Measurements from ENCODE around the gene SMIM13.
"Not testable (repeated sequence)": the region's sequence is repeated elsewhere in the genome, so short reads cannot be mapped to it uniquely, and the experiment has no call there.

The SMIM13 gene

DNA sequence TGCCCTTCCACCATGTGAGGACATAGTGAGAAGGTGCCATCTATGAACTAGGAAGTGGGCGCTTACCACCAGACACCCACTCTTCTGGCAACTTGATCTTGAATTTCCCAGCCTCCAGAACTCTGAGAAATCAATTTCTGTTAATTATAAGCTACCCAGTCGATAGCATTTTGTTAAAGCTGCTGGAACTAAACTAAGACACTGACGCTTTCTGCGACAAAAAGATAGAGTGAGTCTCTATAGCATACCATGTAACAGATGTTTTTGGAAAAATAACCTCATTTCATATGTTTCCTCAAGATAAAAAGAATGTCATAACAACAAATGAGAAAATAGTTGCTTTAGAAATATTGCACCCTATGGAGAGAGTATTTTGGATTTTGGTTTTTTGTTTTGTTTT, 15.4 kb upstream of the SMIM13 start:
- in situ Hi-C loops (cut with HindIII; ENCODE audit: low pct_ligation_motif_present, low pct_unique_long_range_greater_than_20kb, low sequenced_read_pairs) = no loop called here
- no peak for DNase-seq

GRCh38 chr6:11080296-11080695, 13.3 kb upstream of the SMIM13 start:
- in situ Hi-C loops (cut with HindIII; ENCODE audit: low pct_ligation_motif_present, low pct_unique_long_range_greater_than_20kb, low sequenced_read_pairs) = no loop called here

DNA sequence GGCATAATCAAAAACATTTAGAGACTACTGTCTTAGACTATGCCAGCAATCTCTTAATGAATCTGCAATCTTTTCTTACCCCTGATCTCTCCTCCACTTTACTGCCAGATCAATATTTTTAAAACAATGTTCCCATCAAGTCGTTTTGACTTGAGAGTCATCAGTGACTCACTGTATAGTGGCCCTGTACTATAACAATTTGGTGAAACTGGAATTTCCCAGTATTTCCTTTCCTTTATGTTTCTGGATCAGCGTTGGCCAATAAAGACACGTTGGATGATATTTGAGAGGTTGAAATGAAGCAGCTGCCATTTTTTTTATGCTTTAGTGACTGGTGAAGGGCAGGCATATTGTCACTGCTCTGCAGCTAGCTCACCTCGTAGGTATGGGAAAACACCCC, 10.1 kb upstream of the SMIM13 start:
- in situ Hi-C loops (cut with HindIII; ENCODE audit: low pct_ligation_motif_present, low pct_unique_long_range_greater_than_20kb, low sequenced_read_pairs) = no loop called here
- DNase-seq = no peak

More at GRCh38 chr6:11080296-11080695, 13.3 kb upstream of the SMIM13 start:
- no peak for DNase-seq

DNA sequence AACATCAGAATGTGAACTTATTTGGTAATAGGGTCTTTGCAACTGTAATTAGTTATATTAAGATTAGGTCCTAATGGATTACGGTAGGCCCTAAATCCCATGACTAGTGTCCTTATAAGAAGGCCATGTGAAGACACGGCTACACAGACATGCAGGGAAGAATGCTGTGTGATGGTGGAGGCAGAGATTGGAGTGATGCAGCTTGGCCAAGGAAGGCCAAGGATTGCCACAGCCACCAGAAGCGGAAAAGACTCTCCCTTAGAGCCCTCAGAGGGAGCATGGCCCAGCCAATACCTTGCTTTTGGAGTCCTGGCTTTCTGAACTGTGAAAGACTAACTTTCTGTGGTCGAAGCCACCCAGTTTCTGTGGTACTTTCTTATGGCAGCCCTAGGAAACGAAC, 9.7 kb upstream of the SMIM13 start:
- in situ Hi-C loops (cut with HindIII; ENCODE audit: low pct_ligation_motif_present, low pct_unique_long_range_greater_than_20kb, low sequenced_read_pairs) = no loop called here
- DNase-seq = no peak

GRCh38 chr6:11085758-11086435, 7.7 kb upstream of the SMIM13 start:
- DNase-seq = peak; percentile 9
- in situ Hi-C loops (cut with HindIII; ENCODE audit: low pct_ligation_motif_present, low pct_unique_long_range_greater_than_20kb, low sequenced_read_pairs) = no loop called here

GRCh38 chr6:11087141-11087812, 6.4 kb upstream of the SMIM13 start:
- DNase-seq; in situ Hi-C loops (cut with HindIII; ENCODE audit: low pct_ligation_motif_present, low pct_unique_long_range_greater_than_20kb, low sequenced_read_pairs): not testable (repeated sequence)

- DNase-seq = no peak
- in situ Hi-C loops (cut with HindIII; ENCODE audit: low pct_ligation_motif_present, low pct_unique_long_range_greater_than_20kb, low sequenced_read_pairs) = no loop called here
These were observed 3.9 kb upstream of the SMIM13 start for GRCh38 chr6:11089695-11090094.

DNA sequence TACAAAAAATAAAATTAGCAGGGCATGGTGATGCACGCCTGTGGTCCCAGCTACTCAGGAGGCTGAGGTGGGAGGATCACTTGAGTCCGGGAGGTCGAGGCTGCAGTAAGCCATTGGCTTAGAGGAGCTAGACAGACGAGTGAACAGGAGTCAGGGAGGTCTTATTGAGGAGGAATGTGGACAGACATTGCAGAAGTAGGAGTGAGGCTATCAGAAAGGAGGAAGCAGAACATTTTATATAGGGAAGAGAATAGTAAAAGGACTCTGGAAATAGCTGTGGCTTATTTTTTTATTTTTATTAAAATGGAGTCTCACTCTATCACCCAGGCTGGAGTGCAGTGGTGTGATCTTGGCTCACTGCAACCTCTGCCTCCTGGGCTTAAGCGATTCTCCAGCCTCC, 2.5 kb upstream of the SMIM13 start:
- in situ Hi-C loops (cut with HindIII; ENCODE audit: low pct_ligation_motif_present, low pct_unique_long_range_greater_than_20kb, low sequenced_read_pairs); DNase-seq: not testable (repeated sequence)

DNA sequence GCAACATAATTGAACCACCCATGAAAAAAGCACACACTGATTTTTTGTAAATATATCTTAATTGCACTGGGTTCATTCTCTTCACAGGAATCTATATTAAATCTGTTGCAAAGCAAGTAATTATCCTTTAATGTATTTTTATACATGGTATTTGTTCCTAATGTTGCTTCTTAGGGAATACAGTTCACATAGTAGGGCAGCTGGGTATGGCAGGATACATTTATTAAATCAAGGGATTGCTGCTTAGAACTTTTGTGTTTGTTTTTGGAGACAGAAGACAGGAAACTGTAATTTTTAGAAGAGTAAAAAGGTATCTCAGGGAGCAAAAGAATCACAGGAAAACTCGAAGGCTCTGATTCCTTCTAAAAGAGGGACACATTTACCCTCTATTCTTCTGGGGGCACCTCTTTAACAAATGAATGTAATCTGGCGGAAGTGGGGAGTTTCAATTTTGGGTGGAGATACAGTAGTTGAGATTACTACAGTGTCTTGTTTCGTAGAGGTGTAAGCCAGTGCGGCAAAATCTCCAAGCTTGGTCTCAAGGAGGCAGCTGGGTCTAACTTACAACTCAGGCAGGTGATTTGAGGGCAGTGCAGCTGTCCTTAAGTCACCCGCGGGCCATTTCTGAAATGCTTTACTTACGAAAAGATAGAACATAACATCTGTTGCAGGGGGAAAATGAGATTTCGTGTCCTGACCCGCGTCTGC, 812 bp upstream of the SMIM13 start:
- DNase-seq = peak; percentile 30
- in situ Hi-C loops (cut with HindIII; ENCODE audit: low pct_ligation_motif_present, low pct_unique_long_range_greater_than_20kb, low sequenced_read_pairs) = no loop called here

- in situ Hi-C loops (cut with HindIII; ENCODE audit: low pct_ligation_motif_present, low pct_unique_long_range_greater_than_20kb, low sequenced_read_pairs) = no loop called here
- no peak for DNase-seq
These were observed 333 bp upstream of the SMIM13 start for GRCh38 chr6:11093376-11093625.

GRCh38 chr6:11094411-11094851, 797 bp downstream of the SMIM13 start:
- in situ Hi-C loops (cut with HindIII; ENCODE audit: low pct_ligation_motif_present, low pct_unique_long_range_greater_than_20kb, low sequenced_read_pairs) = no loop called here
- DNase-seq = peak; percentile 52

DNA sequence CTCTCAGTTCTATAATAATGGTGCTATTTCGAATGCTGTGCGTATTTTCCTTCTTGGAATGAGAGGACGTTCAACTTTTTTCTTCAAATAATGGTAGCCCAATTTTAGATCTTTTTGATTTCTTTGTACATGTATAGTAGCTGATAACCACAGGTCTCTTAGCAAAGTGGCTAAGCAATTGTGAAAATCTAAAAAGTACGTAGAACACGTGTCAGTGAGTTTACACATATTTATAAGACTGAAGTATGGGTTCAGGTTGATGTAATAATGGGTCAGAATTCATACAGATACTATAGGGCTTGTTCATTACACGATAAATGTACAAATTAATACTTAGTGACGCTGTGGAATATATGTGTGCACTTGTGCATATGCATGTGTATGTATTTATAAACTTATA, 1.3 kb downstream of the SMIM13 start:
- DNase-seq = no peak
- in situ Hi-C loops (cut with HindIII; ENCODE audit: low pct_ligation_motif_present, low pct_unique_long_range_greater_than_20kb, low sequenced_read_pairs) = no loop called here

GRCh38 chr6:11096109-11096508, 2.5 kb downstream of the SMIM13 start:
- peak; percentile 29 for DNase-seq
- in situ Hi-C loops (cut with HindIII; ENCODE audit: low pct_ligation_motif_present, low pct_unique_long_range_greater_than_20kb, low sequenced_read_pairs) = no loop called here

GRCh38 chr6:11097476-11097875, 3.8 kb downstream of the SMIM13 start:
- DNase-seq = no peak
- in situ Hi-C loops (cut with HindIII; ENCODE audit: low pct_ligation_motif_present, low pct_unique_long_range_greater_than_20kb, low sequenced_read_pairs) = no loop called here

- in situ Hi-C loops (cut with HindIII; ENCODE audit: low pct_ligation_motif_present, low pct_unique_long_range_greater_than_20kb, low sequenced_read_pairs) = no loop called here
These were observed 4.4 kb downstream of the SMIM13 start for GRCh38 chr6:11098004-11098403.

DNA sequence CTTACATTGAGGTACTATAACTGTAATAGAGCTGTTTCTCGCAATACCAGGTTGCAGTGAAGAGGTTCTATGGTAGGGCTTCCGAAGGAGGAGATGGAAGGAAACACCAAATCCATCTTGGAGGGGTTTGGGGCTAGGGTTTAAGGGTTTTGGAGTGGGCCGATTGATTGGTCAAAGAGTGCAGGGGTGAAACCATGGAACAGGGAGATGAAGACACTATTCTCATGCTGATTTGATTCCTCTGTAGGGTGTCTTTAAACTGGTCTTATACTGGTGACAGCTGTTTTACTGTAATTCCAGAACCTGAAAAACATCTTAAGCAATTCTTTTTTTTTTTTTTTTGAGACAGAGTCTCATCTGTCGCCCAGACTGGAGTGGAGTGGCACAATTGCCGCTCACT, 7.8 kb downstream of the SMIM13 start:
- in situ Hi-C loops (cut with HindIII; ENCODE audit: low pct_ligation_motif_present, low pct_unique_long_range_greater_than_20kb, low sequenced_read_pairs) = no loop called here
- no peak for DNase-seq

More at GRCh38 chr6:11098004-11098403, 4.4 kb downstream of the SMIM13 start:
- no peak for DNase-seq

GRCh38 chr6:11103065-11103464, 9.4 kb downstream of the SMIM13 start:
- in situ Hi-C loops (cut with HindIII; ENCODE audit: low pct_ligation_motif_present, low pct_unique_long_range_greater_than_20kb, low sequenced_read_pairs) = no loop called here

GRCh38 chr6:11108726-11109125, 15.1 kb downstream of the SMIM13 start:
- no peak for DNase-seq
- in situ Hi-C loops (cut with HindIII; ENCODE audit: low pct_ligation_motif_present, low pct_unique_long_range_greater_than_20kb, low sequenced_read_pairs) = no loop called here

More at GRCh38 chr6:11103065-11103464, 9.4 kb downstream of the SMIM13 start:
- no peak for DNase-seq

GRCh38 chr6:11110921-11111768, 17.5 kb downstream of the SMIM13 start, which contains the start of gene ERVFRD-1:
Gene ERVFRD-1 (minus strand): TSS chr6:11111725. CDS start chr6:11105310, 6,415 bp downstream.
- in situ Hi-C loops (cut with HindIII; ENCODE audit: low pct_ligation_motif_present, low pct_unique_long_range_greater_than_20kb, low sequenced_read_pairs) = no loop called here
- no peak for DNase-seq
